ENCODE measurements around the gene MICALL1. TPM values are rescaled to one million over a fixed set of nuclear protein-coding genes. Genes with fewer than 3 reads are reported as not detected.

MICALL1 gene
- total and polyA plus RNA-seq, 2 of the 4 experiments (the other 2 are of a cell fraction), result 12.4 to 22.3 TPM

- dilution Hi-C loops (cut with HindIII; ENCODE audit: low sequenced_read_pairs, unreplicated experiment) (no loop called here), in situ Hi-C loops (cut with MboI; ENCODE audit: low sequenced_read_pairs) (no loop called here), intact Hi-C loops (cut with micrococcal nuclease) (no loop called here)
- Histone ChIP-seq H3K23ac (ENCODE audit: low read depth, low read length) (no peak overlapping the region), H2AK5ac (ENCODE audit: low read depth, low read length) (peak overlapping the region; percentile 71; the same call in 1 of the 2 replicates), H4K91ac (ENCODE audit: insufficient read depth, low read depth, low read length) (no peak overlapping the region), H2AK9ac (replicated peaks; ENCODE audit: low read depth, low read length, poor library complexity) (peak overlapping the region; percentile 48), H3K27ac (ENCODE audit: insufficient read depth, low read length) (peak overlapping the region; percentile 57; the same call in 1 of the 2 replicates), H3K4me1 (ENCODE audit: control insufficient read depth, insufficient read depth, low read length) (peaks cover 3% of the 10 kb centered on the region), H4K5ac (ENCODE audit: low read depth, low read length) (no peak overlapping the region), H3K9me3 (ENCODE audit: control insufficient read depth, insufficient read depth, low read length) (no peaks in the 10 kb centered on the region), H3K9me1 (ENCODE audit: insufficient read depth, low read length) (0 out of 2 replicates have a peak, but pooled peaks cover 4% of the 10 kb centered on the region), H3K56ac (ENCODE audit: extremely low read depth, insufficient read depth, low read length) (no peak overlapping the region), H3K4me2 (ENCODE audit: low read depth, low read length) (no peak overlapping the region), H3K4me3 (ENCODE audit: insufficient read depth, low read depth, low read length) (no peak overlapping the region), H4K20me1 (ENCODE audit: insufficient read depth, low read length) (peaks cover 38% of the 10 kb centered on the region), H2AFZ (replicated peaks; ENCODE audit: low read length, poor library complexity) (no peak overlapping the region), H3K27me3 (ENCODE audit: control insufficient read depth, insufficient read depth, low read length) (no peaks in the 10 kb centered on the region), H3K4ac (ENCODE audit: low read depth, low read length) (0 out of 2 replicates have a peak overlapping the region, but pooled peaks have one; percentile 28), H4K8ac (ENCODE audit: low read depth in 2 of 2, low read length in 2 of 2) (no peak overlapping the region), H3K18ac (ENCODE audit: low read depth, low read length) (no peak overlapping the region), H2BK120ac (ENCODE audit: low read depth, low read length) (no peak overlapping the region), H3K36me3 (ENCODE audit: control insufficient read depth, insufficient read depth, low read length) (peaks cover 50% of the 10 kb centered on the region), H3K14ac (replicated peaks; ENCODE audit: low read depth, low read length) (no peak overlapping the region), H3K9ac (ENCODE audit: low read depth, low read length) (no peak overlapping the region), H2BK20ac (ENCODE audit: low read depth, low read length) (no peak overlapping the region), H3K79me1 (ENCODE audit: low read depth in 1 of 2, low read length in 2 of 2) (peaks cover 15 to 61% of the 10 kb centered on the region in 2 experiments; a peak in 3 of 4 replicates), H2BK5ac (ENCODE audit: low read depth, low read length, poor library complexity, severe bottlenecking) (peak overlapping the region; percentile 34), H2BK15ac (ENCODE audit: low read depth, low read length) (no peak overlapping the region)
- TF ChIP-seq CTCF (conservative IDR thresholded peaks at IDR 0.05; ENCODE audit: low read depth, low read length), result no peak
- peak; percentile 77 for TF ChIP-seq FOS (IDR thresholded peaks at IDR 0.05; ENCODE audit: low read depth, low read length)
- TF ChIP-seq BHLHE40 (IDR thresholded peaks at IDR 0.05; ENCODE audit: low read depth, low read length), result no peak
- peak; percentile 55; the same call in 1 of the 2 replicates for TF ChIP-seq CEBPB (IDR thresholded peaks at IDR 0.05; ENCODE audit: low read depth, low read length)
- TF ChIP-seq MAFK (IDR thresholded peaks at IDR 0.05; ENCODE audit: low read depth, low read length), result no peak
- no peak for TF ChIP-seq MXI1 (IDR thresholded peaks at IDR 0.05; ENCODE audit: borderline replicate concordance, low read depth, low read length)
- TF ChIP-seq SMC3 (IDR thresholded peaks at IDR 0.05; ENCODE audit: low read depth, low read length), result no peak
- WGBS, 2 experiments (ENCODE audit: extremely low coverage in 2 of 2, insufficient read length in 1 of 2), result 100% methylated on average over 2 of the region's 6 CpGs; no CpG with 5 or more reads in 1 of the 2 experiments
- peak; percentile 84 for DNase-seq
- POLR2A ChIA-PET (ENCODE audit: unreplicated experiment), result no interaction called here
- peak; percentile 83 for ATAC-seq (ENCODE audit: low read depth)
- BruUV-seq (replicated peaks), result no TSS peak
- CTCF ChIA-PET, result interaction anchor here (0.6 to 0.7 kb wide), 2 partner anchors 11 to 18 kb away, joined by 4 to 6 read pairs; no protein-coding TSS in a partner anchor
These were observed 25.2 kb upstream of the MICALL1 start for GRCh38 chr22:37880668-37881440.
